GM12878 (cell line): ENCODE results near the gene CPHXL. TPM values are rescaled to one million over a fixed set of nuclear protein-coding genes. Genes with fewer than 3 reads are reported as not detected.

ENCODE experiments used
- ATAC-seq: fragments of 200-7000 bp; cut with Tn5 transposase; 3 replicates; pipeline ENCODE4 v1.9.1; 2020; ENCODE audit warnings: mild to moderate bottlenecking, moderate library complexity
- BruUV-seq: library from RNA; stranded (reverse); fragments of 400-500 nt; replicated peaks from 2 replicates; lab custom pipeline; 2021; lab: Mats Ljungman, UMichigan
- CTCF ChIA-PET: fragments of 300-600 bp; sonication (Branson Sonifier 250); formaldehyde crosslinking; extraction: SDS; loops from one replicate; lab custom pipeline; 2021; ENCODE audit warnings: inconsistent platforms; lab: Yijun Ruan, JAX
- POLR2A ChIA-PET: fragments of 350-600 bp; formaldehyde crosslinking; extraction: SDS; loops from one replicate; lab custom pipeline; 2021; ENCODE audit warnings: inconsistent platforms; lab: Charles Lee
- RAD21 ChIA-PET: fragments of 300-600 bp; sonication (Branson Sonifier 250); formaldehyde crosslinking; loops from one replicate; lab custom pipeline; 2023; ENCODE audit warnings: antibody characterized with exemption; ENCODE audit not compliant: unreplicated experiment; lab: Charles Lee
- SMC1A ChIA-PET: fragments of 300-600 bp; sonication (Branson Sonifier 250); formaldehyde crosslinking; loops from one replicate; lab custom pipeline; 2023; ENCODE audit not compliant: unreplicated experiment, uncharacterized antibody; lab: Charles Lee
- DNase-seq: peaks from one replicate; pipeline ENCODE4 v3.0.0-alpha.2; 2011; ENCODE audit warnings: low read depth, low spot score
- FAIRE-seq: peaks from 3 replicates; lab custom pipeline; 2011; peaks lifted over from hg19 to GRCh38; lab: Jason Lieb, UNC
- H2AFZ ChIP-seq: 2 replicates; pipeline ENCODE4 v1.6.0; 2011; ENCODE audit warnings: low read depth, low read length, control low read depth; ENCODE audit not compliant: control insufficient read depth
- H3K27ac ChIP-seq: 2 replicates; pipeline ENCODE4 v1.5.1; 2011; ENCODE audit warnings: control low read depth; ENCODE audit not compliant: control insufficient read depth, insufficient read depth
- H3K27me3 ChIP-seq, 2 experiments: replicated peaks in 1 of 2; 2 replicates each; pipeline versions ENCODE4 v1.6.0 to v1.6.1; 2011; ENCODE audit warnings: low read length in 1 of 2; ENCODE audit not compliant: control insufficient read depth in 2 of 2, insufficient read depth in 2 of 2
- H3K36me3 ChIP-seq, 2 experiments: 2 replicates each; pipeline ENCODE4 v1.5.1; 2011; ENCODE audit warnings: low read length in 1 of 2; ENCODE audit not compliant: control insufficient read depth in 2 of 2, insufficient read depth in 2 of 2
- H3K4me1 ChIP-seq: 2 replicates; pipeline ENCODE4 v1.6.1; 2011; ENCODE audit warnings: mild to moderate bottlenecking, low read length, moderate library complexity, mixed read lengths; ENCODE audit not compliant: control insufficient read depth, insufficient read depth
- H3K4me2 ChIP-seq: 2 replicates; pipeline ENCODE4 v1.6.0; 2011; ENCODE audit warnings: control low read depth; ENCODE audit not compliant: control insufficient read depth, insufficient read depth
- H3K4me3 ChIP-seq: fragments of 200-600 bp; sonication (generic); 2 replicates; pipeline ENCODE4 v1.5.1; 2016
- H3K79me2 ChIP-seq: 2 replicates; pipeline ENCODE4 v1.6.0; 2011; ENCODE audit warnings: low read length; ENCODE audit not compliant: control insufficient read depth, insufficient read depth
- H3K9ac ChIP-seq: 2 replicates; pipeline ENCODE4 v1.8.0; 2011; ENCODE audit warnings: low read length, control low read depth, mixed read lengths; ENCODE audit not compliant: control insufficient read depth, insufficient read depth
- H3K9me3 ChIP-seq: replicated peaks from 3 replicates; pipeline ENCODE4 v1.5.1; 2011; ENCODE audit warnings: mild to moderate bottlenecking, low read length; ENCODE audit not compliant: control insufficient read depth, insufficient read depth
- H4K20me1 ChIP-seq: 2 replicates; pipeline ENCODE4 v1.6.0; 2011; ENCODE audit not compliant: control insufficient read depth, insufficient read depth
- EED ChIP-seq: sonication (generic); IDR thresholded peaks from 2 replicates; pipeline ENCODE4 v1.6.1; 2016; ENCODE audit warnings: antibody characterized with exemption, low read depth
- HDAC2 ChIP-seq: fragments of 200-600 bp; sonication (generic); IDR thresholded peaks from 2 replicates; pipeline ENCODE4 v1.6.1; 2017
- IKZF2 ChIP-seq, 2 experiments: fragments of 450-650 bp; IDR thresholded peaks; 2 replicates each; pipeline ENCODE4 v1.6.1; 2017; ENCODE audit warnings: mild to moderate bottlenecking in 2 of 2, moderate library complexity in 2 of 2
- MEF2A ChIP-seq: IDR thresholded peaks from 2 replicates; pipeline ENCODE4 v1.6.1; 2011; ENCODE audit warnings: low read depth, mild to moderate bottlenecking, low read length, moderate library complexity; ENCODE audit not compliant: insufficient read depth
- NBN ChIP-seq: fragments of 450-650 bp; IDR thresholded peaks from 2 replicates; pipeline ENCODE4 v1.6.1; 2016
- NFYA ChIP-seq: IDR thresholded peaks from 2 replicates; pipeline ENCODE4 v1.6.1; 2011; ENCODE audit warnings: low read depth, mild to moderate bottlenecking, low read length, improper control_type of control experiment, borderline replicate concordance
- NR2F1 ChIP-seq: fragments of 450-650 bp; conservative IDR thresholded peaks from 2 replicates; pipeline ENCODE4 v1.6.1; 2017; ENCODE audit warnings: mild to moderate bottlenecking
- ZSCAN29 ChIP-seq: fragments of 450-650 bp; IDR thresholded peaks from 2 replicates; pipeline ENCODE4 v1.6.1; 2017; ENCODE audit warnings: mild to moderate bottlenecking, moderate library complexity
- WGBS: methylation state at CpG from one replicate; pipeline ENCODE4 v1.1.6; 2016; ENCODE audit warnings: low lambda C conversion rate; ENCODE audit not compliant: insufficient replicate concordance, insufficient coverage; ENCODE audit errors: missing lambda C conversion rate; 5-methylcytosine and 5-hydroxymethylcytosine counted together
- in situ Hi-C: fragments of 300-500 bp; cut with MboI; formaldehyde crosslinking; loops from 9 replicates; pipeline ENCODE4 v1.14.3; 2018; ENCODE audit warnings: mixed read lengths
- intact Hi-C: fragments of 100-400 bp; cut with micrococcal nuclease; formaldehyde crosslinking; loops from one replicate; pipeline ENCODE4 v1.14.2; 2022; ENCODE audit not compliant: unreplicated experiment
- polyA plus RNA-seq, 11 experiments: library from polyadenylated mRNA; depleted of rRNA in 4 of 11; unstranded in 6 of 11; stranded (reverse) in 5 of 11; fragments of >200 nt; fragmentation: Nextera tagmentation in 4 of 11; fragmentation: Illumina TruSeq in 1 of 11; extraction: Ambion mirVana in 4 of 11; extraction: Trizol in 1 of 11; gene quantifications; 1 replicate in 1 of 11; 2 replicates in 10 of 11; pipeline versions ENCODE4 v1.2.1 to v1.2.3, GENCODE V29; 2011 to 2016; ENCODE audit warnings: inconsistent platforms in 2 of 11, missing spikeins in 2 of 11, low read depth in 1 of 11
- total RNA-seq, 4 experiments: library from RNA; depleted of rRNA in 3 of 4; stranded (reverse); fragments of >200 nt in 3 of 4; fragmentation: Illumina TruSeq in 1 of 4; extraction: Trizol in 1 of 4; gene quantifications; 2 replicates each; pipeline versions ENCODE4 v1.2.1 to v1.2.3, GENCODE V29; 2013 to 2021
- TF ChIP-seq, protein P1 (sequence below): fragments of 450-650 bp; IDR thresholded peaks from 2 replicates; pipeline ENCODE4 v1.6.1; 2016; ENCODE audit warnings: mild to moderate bottlenecking
- TF ChIP-seq, protein P2 (sequence below): fragments of 450-650 bp; IDR thresholded peaks from 2 replicates; pipeline ENCODE4 v1.6.1; 2017; ENCODE audit warnings: mild to moderate bottlenecking, moderate library complexity
- TF ChIP-seq, protein P3 (sequence below): fragments of 450-650 bp; conservative IDR thresholded peaks from 2 replicates; pipeline ENCODE4 v1.6.1; 2017; ENCODE audit warnings: mild to moderate bottlenecking, moderate library complexity

CPHXL gene
- total and polyA plus RNA-seq, 10 of the 15 experiments (the other 5 are each of a cell fraction or from before 2014, with no cell fraction given): 0.13 TPM; not detected in 9

DNA sequence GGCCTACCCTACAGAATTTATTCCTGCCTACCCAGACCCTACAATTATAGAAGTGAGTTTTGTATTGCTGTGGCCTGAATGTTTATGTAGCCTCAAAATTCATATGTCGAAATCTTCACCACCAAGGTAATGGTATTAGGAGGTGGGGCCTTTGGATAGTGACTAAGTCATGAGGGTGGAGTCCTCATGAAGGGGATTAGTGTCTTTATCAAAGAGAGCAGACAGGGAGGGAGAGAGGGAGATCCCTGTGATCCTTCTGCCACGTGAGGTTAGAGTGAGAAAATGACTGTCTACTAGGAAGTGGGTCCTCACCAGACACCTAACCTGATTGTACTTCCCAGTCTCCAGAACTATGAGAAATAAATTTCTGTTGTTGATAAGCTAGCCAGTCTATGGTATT is 24.0 kb downstream of the CPHXL start:
- no peaks in the 10 kb centered on the region for H3K36me3 ChIP-seq
- no peak for TF ChIP-seq NFYA
- TF ChIP-seq, protein P1, sequence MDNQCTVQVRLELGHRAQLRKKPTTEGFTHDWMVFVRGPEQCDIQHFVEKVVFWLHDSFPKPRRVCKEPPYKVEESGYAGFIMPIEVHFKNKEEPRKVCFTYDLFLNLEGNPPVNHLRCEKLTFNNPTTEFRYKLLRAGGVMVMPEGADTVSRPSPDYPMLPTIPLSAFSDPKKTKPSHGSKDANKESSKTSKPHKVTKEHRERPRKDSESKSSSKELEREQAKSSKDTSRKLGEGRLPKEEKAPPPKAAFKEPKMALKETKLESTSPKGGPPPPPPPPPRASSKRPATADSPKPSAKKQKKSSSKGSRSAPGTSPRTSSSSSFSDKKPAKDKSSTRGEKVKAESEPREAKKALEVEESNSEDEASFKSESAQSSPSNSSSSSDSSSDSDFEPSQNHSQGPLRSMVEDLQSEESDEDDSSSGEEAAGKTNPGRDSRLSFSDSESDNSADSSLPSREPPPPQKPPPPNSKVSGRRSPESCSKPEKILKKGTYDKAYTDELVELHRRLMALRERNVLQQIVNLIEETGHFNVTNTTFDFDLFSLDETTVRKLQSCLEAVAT: no peak
- TF ChIP-seq NR2F1: no peak
- TF ChIP-seq ZSCAN29: no peak
- no peak for TF ChIP-seq HDAC2
- no peak for TF ChIP-seq IKZF2 (IDR thresholded peaks at IDR 0.05)
- TF ChIP-seq NBN: no peak
- H3K79me2 ChIP-seq: no peaks in the 10 kb centered on the region
- H4K20me1 ChIP-seq: no peaks in the 10 kb centered on the region
- in situ Hi-C loops: no loop called here
- ChIA-PET POLR2A (no interaction called here), SMC1A (no interaction called here), CTCF (no interaction called here), RAD21 (no interaction called here)
- H3K9me3 ChIP-seq: no peaks in the 10 kb centered on the region
- BruUV-seq: no TSS peak
- no peaks in the 10 kb centered on the region for H3K27me3 ChIP-seq
- no peak overlapping the region for H3K4me2 ChIP-seq
- H3K4me1 ChIP-seq: no peaks in the 10 kb centered on the region
- no peak overlapping the region for H3K4me3 ChIP-seq
- H2AFZ ChIP-seq: no peak overlapping the region
- FAIRE-seq (no peak), ATAC-seq (no peak), DNase-seq (no peak)
- H3K27ac ChIP-seq: no peak overlapping the region
- WGBS: 5% methylated on average over 2 of the region's 2 CpGs
- intact Hi-C loops: no loop called here
- H3K9ac ChIP-seq: no peak overlapping the region

DNA sequence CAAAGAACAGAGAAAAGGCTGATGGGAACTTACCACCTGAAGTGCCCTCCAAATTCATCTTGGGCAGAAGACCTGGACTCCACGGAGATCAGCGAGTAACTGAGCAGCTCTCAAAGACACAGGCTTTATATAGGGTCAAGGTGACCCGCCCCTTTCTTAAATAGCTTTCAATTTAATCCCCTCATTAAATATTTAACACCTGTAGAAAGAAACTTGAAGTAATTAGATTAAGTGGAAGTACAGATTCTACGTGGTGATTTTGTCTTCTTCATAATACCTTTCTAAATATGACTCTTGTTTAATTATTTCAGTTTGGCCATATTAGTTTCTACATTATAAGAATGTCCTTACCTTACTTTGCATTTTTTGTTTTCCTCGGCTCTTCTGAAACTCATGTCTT is 24.9 kb downstream of the CPHXL start, which contains the start of gene DUXB:
DUXB (minus strand) TSS at position 101 of the 400 bp plus-strand sequence; CDS start at position 58, 43 bp downstream.
- intact Hi-C loops (no loop called here), in situ Hi-C loops (no loop called here)
- no peak for ATAC-seq
- Histone ChIP-seq H3K4me1 (no peaks in the 10 kb centered on the region), H3K79me2 (no peaks in the 10 kb centered on the region), H3K9me3 (no peaks in the 10 kb centered on the region), H3K27ac (no peak within 1 kb of the TSS), H2AFZ (no peak within 1 kb of the TSS), H3K36me3 (no peaks in the 10 kb centered on the region), H4K20me1 (no peaks in the 10 kb centered on the region), H3K4me3 (no peak within 1 kb of the TSS), H3K9ac (no peak within 1 kb of the TSS), H3K27me3 (no peaks in the 10 kb centered on the region), H3K4me2 (no peak within 1 kb of the TSS)
- RAD21 ChIA-PET: no interaction called here
- SMC1A ChIA-PET: no interaction called here
- BruUV-seq: no TSS peak
- POLR2A ChIA-PET: no interaction called here
- CTCF ChIA-PET: no interaction called here
- no peak for DNase-seq
- no peak for FAIRE-seq
- WGBS: 41% methylated on average over 5 of the region's 5 CpGs
- TF ChIP-seq MEF2A: no peak
- no peak for TF ChIP-seq EED
- TF ChIP-seq, protein P2, sequence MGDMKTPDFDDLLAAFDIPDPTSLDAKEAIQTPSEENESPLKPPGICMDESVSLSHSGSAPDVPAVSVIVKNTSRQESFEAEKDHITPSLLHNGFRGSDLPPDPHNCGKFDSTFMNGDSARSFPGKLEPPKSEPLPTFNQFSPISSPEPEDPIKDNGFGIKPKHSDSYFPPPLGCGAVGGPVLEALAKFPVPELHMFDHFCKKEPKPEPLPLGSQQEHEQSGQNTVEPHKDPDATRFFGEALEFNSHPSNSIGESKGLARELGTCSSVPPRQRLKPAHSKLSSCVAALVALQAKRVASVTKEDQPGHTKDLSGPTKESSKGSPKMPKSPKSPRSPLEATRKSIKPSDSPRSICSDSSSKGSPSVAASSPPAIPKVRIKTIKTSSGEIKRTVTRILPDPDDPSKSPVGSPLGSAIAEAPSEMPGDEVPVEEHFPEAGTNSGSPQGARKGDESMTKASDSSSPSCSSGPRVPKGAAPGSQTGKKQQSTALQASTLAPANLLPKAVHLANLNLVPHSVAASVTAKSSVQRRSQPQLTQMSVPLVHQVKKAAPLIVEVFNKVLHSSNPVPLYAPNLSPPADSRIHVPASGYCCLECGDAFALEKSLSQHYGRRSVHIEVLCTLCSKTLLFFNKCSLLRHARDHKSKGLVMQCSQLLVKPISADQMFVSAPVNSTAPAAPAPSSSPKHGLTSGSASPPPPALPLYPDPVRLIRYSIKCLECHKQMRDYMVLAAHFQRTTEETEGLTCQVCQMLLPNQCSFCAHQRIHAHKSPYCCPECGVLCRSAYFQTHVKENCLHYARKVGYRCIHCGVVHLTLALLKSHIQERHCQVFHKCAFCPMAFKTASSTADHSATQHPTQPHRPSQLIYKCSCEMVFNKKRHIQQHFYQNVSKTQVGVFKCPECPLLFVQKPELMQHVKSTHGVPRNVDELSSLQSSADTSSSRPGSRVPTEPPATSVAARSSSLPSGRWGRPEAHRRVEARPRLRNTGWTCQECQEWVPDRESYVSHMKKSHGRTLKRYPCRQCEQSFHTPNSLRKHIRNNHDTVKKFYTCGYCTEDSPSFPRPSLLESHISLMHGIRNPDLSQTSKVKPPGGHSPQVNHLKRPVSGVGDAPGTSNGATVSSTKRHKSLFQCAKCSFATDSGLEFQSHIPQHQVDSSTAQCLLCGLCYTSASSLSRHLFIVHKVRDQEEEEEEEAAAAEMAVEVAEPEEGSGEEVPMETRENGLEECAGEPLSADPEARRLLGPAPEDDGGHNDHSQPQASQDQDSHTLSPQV: no peak
- TF ChIP-seq, protein P3, sequence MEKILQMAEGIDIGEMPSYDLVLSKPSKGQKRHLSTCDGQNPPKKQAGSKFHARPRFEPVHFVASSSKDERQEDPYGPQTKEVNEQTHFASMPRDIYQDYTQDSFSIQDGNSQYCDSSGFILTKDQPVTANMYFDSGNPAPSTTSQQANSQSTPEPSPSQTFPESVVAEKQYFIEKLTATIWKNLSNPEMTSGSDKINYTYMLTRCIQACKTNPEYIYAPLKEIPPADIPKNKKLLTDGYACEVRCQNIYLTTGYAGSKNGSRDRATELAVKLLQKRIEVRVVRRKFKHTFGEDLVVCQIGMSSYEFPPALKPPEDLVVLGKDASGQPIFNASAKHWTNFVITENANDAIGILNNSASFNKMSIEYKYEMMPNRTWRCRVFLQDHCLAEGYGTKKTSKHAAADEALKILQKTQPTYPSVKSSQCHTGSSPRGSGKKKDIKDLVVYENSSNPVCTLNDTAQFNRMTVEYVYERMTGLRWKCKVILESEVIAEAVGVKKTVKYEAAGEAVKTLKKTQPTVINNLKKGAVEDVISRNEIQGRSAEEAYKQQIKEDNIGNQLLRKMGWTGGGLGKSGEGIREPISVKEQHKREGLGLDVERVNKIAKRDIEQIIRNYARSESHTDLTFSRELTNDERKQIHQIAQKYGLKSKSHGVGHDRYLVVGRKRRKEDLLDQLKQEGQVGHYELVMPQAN: no peak
